GM06990 (cell line): Measurements from ENCODE around the gene DPP10.
"Not testable (repeated sequence)": the region's sequence is repeated elsewhere in the genome, so short reads cannot be mapped to it uniquely, and the experiment has no call there.

ENCODE experiments used
- DNase-seq: peaks from one replicate; pipeline ENCODE4 v3.0.0-alpha.2; 2011; ENCODE audit not compliant: insufficient read length; ENCODE audit errors: extremely low read depth
- H3K27me3 ChIP-seq: replicated peaks from 2 replicates; pipeline ENCODE4 v1.6.0; 2011; ENCODE audit warnings: low read length; ENCODE audit not compliant: control insufficient read depth, insufficient read depth
- H3K36me3 ChIP-seq: 2 replicates; pipeline ENCODE4 v1.5.1; 2011; ENCODE audit warnings: low read length; ENCODE audit not compliant: control insufficient read depth, insufficient read depth
- H3K4me3 ChIP-seq: replicated peaks from 2 replicates; pipeline ENCODE4 v1.5.1; 2011; ENCODE audit warnings: low read depth, mild to moderate bottlenecking, control low read depth, low read length
- CTCF ChIP-seq: IDR thresholded peaks from 2 replicates; pipeline ENCODE4 v1.5.1; 2011; ENCODE audit warnings: low read length, control low read depth, mild to moderate bottlenecking, inconsistent platforms; ENCODE audit not compliant: insufficient read depth, poor library complexity, severe bottlenecking

The DPP10 gene

DNA sequence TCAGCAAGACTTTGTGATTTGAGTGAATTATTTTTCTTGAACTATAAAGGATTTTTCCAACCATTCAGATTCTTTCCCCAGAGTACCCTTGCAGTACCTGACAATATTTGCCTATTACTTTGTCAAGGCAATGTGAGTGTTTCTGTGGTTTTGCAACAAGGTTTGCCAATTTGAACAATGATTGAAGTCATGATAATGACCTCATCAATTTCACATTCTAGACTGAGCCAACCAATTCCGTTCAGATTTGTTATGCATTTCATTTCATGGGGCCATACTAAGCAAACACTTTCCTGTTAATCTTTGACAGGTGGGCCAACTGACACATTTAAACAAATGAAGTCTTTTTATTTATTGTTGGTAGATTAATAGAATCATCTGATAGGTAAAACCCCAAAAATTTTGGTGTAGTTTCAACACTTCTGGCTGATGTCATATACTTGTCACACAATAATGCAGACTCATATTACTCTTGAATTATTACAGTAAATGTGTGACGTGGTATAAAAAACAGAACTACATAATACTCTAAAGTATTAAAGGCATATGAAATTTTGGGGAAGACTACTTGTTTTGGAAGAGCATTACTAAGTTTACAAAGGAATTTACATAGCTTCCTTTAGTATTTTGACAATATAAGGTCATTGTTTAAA, 526.4 kb downstream of the DPP10 start:
- no peaks in the 10 kb centered on the region for H3K36me3 ChIP-seq
- DNase-seq: no peak
- H3K27me3 ChIP-seq: no peaks in the 10 kb centered on the region
- TF ChIP-seq CTCF: no peak
- no peak overlapping the region for H3K4me3 ChIP-seq

- not testable (repeated sequence) for H3K36me3 ChIP-seq, DNase-seq, H3K4me3 ChIP-seq, H3K27me3 ChIP-seq
These were observed 561.9 kb downstream of the DPP10 start for GRCh38 chr2:115004321-115004720.

DNA sequence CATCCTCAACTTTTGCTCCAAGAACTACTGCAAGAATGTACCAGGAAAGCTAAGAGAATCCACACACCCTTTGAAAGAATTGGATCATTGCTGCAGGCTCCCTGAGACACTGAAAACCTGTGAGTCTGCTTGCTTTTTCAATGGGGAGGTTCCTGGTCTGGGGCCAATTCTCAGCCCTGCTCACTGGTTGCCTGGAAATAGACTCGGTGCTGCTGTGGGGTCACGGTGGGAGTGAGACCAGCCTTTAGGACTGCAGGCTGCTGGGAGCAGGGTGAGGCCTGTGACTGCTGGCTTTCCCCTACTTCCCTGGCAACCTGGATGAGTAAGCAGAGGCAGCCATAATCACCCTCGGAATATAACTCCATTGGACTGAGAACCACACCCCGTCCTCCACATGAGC, 569.3 kb downstream of the DPP10 start:
- H3K27me3 ChIP-seq: no peaks in the 10 kb centered on the region
- H3K36me3 ChIP-seq: no peaks in the 10 kb centered on the region
- TF ChIP-seq CTCF: no peak
- DNase-seq: no peak
- no peak overlapping the region for H3K4me3 ChIP-seq

GRCh38 chr2:115022013-115022412, 579.6 kb downstream of the DPP10 start:
- H3K27me3 ChIP-seq, DNase-seq, H3K36me3 ChIP-seq, H3K4me3 ChIP-seq: not testable (repeated sequence)

DNA sequence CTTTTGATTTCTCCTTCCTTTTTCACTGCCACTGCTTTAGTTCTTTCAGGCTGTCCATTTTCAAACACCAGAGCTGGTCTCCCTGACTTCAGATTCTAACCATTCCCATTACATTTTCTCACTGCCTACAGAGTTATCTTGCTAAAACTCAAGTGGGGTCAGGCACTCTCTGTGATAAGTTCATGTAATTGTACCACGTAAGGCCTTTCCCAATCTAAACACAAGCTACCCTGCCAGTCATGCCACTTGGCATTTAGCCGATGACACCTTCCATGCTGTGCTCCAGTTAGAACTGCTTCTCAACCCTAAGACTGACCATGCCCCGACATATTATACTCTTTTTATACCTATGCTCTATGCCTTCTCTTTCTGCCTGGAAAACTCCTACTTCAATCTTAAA, 592.4 kb downstream of the DPP10 start:
- no peaks in the 10 kb centered on the region for H3K36me3 ChIP-seq
- no peak for DNase-seq
- H3K27me3 ChIP-seq: no peaks in the 10 kb centered on the region
- H3K4me3 ChIP-seq: no peak overlapping the region
- TF ChIP-seq CTCF: no peak

DNA sequence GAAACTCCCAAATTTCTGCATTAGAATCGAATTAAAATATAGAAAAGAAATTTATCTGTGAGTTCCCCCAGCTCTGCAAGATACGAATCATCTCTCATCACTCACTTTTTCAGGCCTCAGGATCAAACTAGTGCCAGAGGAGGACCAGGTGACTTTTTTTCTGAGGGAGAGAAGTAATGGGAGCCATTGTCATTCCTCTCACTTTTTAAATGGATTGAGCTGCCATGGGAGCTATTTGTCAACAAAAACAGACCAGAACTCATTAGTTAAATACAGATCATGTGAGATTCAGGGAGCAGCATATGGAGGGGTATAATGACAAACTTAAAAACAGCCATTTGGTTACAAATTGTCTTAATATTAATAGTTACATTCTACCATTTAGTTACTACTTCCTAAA, 594.4 kb downstream of the DPP10 start:
- Histone ChIP-seq H3K36me3 (no peaks in the 10 kb centered on the region), H3K4me3 (no peak overlapping the region), H3K27me3 (no peaks in the 10 kb centered on the region)
- DNase-seq: no peak
- no peak for TF ChIP-seq CTCF

GRCh38 chr2:115057473-115057872, 615.0 kb downstream of the DPP10 start:
- DNase-seq: no peak
- Histone ChIP-seq H3K4me3 (no peak overlapping the region), H3K27me3 (no peaks in the 10 kb centered on the region), H3K36me3 (no peaks in the 10 kb centered on the region)
- TF ChIP-seq CTCF: no peak
